SKM-1 (cell line): ENCODE data around the gene SHBG.
"Not testable (repeated sequence)": the region's sequence is repeated elsewhere in the genome, so short reads cannot be mapped to it uniquely, and the experiment has no call there.

Experiments
- DNase-seq: peaks from one replicate; lab custom pipeline; 2025; ENCODE audit not compliant: unreplicated experiment; lab: John Stamatoyannopoulos, UW

SHBG gene, protein sequence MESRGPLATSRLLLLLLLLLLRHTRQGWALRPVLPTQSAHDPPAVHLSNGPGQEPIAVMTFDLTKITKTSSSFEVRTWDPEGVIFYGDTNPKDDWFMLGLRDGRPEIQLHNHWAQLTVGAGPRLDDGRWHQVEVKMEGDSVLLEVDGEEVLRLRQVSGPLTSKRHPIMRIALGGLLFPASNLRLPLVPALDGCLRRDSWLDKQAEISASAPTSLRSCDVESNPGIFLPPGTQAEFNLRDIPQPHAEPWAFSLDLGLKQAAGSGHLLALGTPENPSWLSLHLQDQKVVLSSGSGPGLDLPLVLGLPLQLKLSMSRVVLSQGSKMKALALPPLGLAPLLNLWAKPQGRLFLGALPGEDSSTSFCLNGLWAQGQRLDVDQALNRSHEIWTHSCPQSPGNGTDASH

DNA sequence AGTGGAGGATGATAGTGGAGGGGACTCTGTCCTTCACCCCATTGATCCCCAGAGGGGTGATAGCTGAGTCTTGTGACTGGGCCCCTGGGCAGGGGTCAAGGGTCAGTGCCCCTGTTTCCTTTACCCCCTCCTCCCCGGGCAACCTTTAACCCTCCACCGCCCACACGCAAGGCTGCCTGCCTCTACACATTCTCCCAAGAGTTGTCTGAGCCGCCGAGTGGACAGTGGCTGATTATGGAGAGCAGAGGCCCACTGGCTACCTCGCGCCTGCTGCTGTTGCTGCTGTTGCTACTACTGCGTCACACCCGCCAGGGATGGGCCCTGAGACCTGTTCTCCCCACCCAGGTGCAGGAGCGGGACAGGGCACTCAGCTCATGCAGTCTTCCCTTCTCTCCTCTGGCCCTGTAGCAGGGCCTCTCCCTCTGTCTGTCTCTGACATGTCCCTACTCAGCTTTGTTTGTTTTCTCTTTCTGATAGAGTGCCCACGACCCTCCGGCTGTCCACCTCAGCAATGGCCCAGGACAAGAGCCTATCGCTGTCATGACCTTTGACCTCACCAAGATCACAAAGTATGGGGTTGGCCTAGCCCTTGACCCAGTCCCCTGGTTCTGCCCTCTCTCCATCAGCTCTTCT is at the start of gene SHBG:
Gene SHBG (plus strand): TSS at position 197 of the 633 bp plus-strand sequence. CDS start 38 bp downstream, at position 235.
- DNase-seq, result no peak

DNA sequence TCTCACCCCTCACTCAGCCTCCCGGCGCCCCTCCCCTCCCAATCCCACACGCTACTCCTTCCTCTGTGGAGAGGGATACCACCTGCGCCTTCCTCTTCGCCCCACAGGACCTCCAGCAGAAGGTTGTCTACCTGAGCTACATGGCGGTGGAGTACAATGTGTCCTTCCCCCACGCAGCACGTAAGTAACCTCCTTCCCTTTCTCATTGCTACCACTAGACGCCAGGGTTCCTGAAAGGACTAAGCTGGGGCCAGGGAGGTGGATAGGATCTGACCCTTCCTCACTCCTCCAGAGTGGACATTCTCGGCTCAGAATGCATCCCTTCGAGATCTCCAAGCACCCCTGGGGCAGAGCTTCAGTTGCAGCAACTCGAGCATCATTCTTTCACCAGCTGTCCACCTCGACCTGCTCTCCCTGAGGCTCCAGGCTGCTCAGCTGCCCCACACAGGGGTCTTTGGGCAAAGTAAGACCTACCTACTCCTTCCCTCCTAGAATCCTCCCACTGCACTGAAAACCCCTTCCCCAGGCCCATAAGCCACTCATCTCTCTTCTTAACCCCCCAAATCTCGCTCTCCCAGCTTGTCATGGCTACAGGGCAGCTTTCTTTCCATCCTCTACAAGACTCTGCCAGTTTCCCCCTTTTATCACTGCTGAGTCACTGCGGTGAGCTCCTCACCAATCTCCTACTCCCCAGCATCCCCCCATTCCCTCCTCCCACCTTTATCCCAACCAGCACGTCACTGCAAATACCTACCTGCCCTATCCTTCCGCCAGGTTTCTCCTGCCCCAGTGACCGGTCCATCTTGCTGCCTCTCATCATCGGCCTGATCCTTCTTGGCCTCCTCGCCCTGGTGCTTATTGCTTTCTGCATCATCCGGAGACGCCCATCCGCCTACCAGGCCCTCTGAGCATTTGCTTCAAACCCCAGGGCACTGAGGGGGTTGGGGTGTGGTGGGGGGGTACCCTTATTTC is 49.0 kb upstream of the SHBG start:
- no peak for DNase-seq

- DNase-seq, result no peak
These were observed 47.3 kb upstream of the SHBG start for GRCh38 chr17:7582396-7583252.

DNA sequence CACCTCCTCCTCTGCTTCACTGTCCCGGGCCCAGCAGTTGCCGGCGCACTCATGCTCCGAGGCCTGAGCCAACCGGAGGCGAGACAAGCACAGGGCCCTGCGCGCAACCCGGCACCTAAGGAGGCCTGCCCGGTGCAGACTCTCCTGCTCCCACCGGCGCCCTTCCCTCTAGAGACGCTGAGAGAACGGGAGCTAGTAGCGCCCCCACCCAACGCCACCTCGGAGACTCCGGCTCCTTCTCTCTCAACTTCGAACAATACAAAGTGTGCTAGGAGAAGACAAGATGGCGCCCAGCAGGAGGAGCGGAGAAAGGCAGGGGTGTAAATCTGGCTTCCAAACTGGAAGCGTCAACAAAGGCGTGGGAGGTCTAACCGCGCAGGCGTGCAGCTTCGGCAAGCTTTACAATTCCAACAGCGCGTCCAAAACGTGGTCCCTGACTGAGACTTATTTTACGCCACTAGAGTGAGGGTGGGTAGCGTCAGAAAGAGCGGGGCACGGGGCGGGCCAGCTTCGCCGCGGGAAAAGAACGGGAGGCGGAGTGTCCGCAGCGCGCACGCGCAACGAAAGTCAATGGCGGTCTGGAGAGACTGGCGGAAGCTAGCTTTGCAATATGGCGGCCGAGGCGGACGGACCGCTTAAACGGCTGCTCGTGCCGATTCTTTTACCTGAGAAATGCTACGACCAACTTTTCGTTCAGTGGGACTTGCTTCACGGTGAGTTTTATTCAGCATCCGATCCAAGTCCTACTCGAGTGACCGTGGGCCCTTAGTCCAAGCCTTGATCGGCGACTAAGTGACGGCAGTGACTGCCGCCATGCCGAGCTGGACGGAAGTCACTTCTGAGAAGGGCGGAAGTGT is 46.5 kb upstream of the SHBG start, which contains the start of gene MPDU1:
Gene MPDU1 (plus strand): TSS at position 600 of the 857 bp plus-strand sequence. CDS start 11 bp downstream, at position 611.
- DNase-seq, result peak; percentile 74

GRCh38 chr17:7586673-7587419 is 43.1 kb upstream of the SHBG start:
- no peak for DNase-seq

DNA sequence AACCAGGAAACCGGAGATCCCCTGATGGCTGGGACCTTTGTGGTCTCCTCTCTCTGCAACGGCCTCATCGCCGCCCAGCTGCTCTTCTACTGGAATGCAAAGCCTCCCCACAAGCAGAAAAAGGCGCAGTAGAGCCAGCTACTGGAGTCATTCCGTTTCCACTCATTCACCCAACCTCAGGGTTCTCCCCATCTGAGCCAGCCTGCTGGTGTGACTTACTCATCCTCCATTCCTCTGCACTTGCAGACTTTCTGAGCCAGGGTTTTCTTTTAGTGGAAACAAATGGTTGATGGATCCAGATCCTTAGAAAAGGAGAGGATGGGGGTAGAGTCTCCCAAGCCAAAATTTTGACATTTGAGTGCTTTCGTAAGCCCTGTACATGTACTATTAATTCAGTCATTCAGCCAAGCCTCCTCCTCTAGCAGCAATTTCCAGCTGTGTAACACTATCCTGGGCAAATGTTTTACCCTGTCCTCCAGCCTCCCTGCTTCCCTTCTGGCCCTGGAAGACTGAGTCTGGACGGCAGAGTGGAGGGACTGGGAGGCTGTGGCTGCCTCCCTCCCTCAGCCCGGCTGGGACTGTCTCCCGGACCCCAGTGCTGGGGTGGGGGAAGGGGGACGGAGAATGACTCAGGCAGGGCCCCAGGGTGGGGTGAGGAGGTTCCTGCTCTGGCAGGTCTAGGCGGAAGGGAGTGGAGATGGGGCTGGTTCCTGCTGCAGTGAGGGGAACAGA is 42.3 kb upstream of the SHBG start:
- no peak for DNase-seq

GRCh38 chr17:7588553-7589203 is 41.3 kb upstream of the SHBG start:
- DNase-seq, result no peak

- no peak for DNase-seq
These were observed 40.6 kb upstream of the SHBG start for GRCh38 chr17:7589204-7589868.

DNA sequence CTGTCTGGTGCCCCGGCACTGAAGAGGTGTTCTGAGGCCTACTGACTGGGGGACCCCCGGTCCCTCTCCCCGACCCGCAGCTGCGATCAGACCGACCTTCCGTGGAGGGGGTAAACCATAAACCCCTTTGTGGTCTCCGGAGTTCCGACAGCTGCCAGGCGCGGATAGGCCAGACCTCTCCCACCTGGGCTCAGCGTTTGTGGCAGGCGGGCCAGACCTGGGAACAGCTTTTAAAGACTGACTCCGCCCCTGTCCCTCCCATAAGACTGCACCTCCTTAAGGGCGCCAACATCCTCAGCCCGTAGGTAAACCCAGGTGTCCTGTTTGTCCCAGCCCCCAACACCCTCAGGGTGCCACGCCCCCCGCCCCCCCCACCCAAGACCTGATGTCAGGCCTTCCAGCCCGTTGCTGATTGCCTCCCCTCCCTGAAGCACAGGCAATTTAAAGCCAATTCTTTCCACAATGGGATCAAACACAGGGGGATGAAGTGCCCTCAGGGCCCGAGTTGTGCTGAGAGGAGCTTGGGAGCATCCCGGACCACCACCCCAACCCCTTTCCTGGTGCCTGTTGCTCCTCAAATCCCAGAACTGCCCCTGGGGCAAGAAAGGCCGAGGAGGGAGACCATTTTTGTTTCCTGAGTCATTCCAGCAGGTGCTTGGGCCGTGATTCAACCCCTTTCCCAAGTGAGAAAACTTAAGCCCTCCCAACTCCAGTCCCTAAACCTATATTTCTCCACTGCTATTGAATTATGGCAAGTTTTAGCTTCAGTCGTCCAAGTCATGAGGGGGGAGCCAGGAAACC is 39.8 kb upstream of the SHBG start, which contains the start of gene SOX15:
Gene SOX15 (minus strand): TSS at position 204 of the 801 bp plus-strand sequence. CDS start 418 bp downstream, outside the sequence.
- DNase-seq, result no peak

- no peak for DNase-seq
These were observed 39.2 kb upstream of the SHBG start for GRCh38 chr17:7590743-7591142.

GRCh38 chr17:7591596-7591995 is 38.3 kb upstream of the SHBG start:
- no peak for DNase-seq

GRCh38 chr17:7592422-7593021 is 37.4 kb upstream of the SHBG start:
- no peak for DNase-seq

GRCh38 chr17:7593296-7593695 is 36.6 kb upstream of the SHBG start:
- DNase-seq, result no peak

- DNase-seq, result not testable (repeated sequence)
These were observed 32.4 kb upstream of the SHBG start for GRCh38 chr17:7597561-7597960.

GRCh38 chr17:7606280-7606679 is 23.7 kb upstream of the SHBG start:
- DNase-seq, result no peak

GRCh38 chr17:7610641-7611040 is 19.3 kb upstream of the SHBG start:
- DNase-seq, result no peak
